HT-29 (cell line): ENCODE results near the gene RSPO4. TPM values are rescaled to one million over a fixed set of nuclear protein-coding genes. Genes with fewer than 3 reads are reported as not detected.

ENCODE experiments used
- DNase-seq: peaks from one replicate; pipeline ENCODE4 v3.0.0-alpha.2; 2015; ENCODE audit warnings: low spot score
- total RNA-seq: library from RNA; depleted of rRNA; stranded (reverse); fragments of >200 nt; shearing (Covaris generic); gene quantifications from 2 replicates; pipeline ENCODE4 v1.2.3, GENCODE V29; 2014

Gene RSPO4
- total RNA-seq, 1 experiment from 2014 or later = not detected

DNA sequence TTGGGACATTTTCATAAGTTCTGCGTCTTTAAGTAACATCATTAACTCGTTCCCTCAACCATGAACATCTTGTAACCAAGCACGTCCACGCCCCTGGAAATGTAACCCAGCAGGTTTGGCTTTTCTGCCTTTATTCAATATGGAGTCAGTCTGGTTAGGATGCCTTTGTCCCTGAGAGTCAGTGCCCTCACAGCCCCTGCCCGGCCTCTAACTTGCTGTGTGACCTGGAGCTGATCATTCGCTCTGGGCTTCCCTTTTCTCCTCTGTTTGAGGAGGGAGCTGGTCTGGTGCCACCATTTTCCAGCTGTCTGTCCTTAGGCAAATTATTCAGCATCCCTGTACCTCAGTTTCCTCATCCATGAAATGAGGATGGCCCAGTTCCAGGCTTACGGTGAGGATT, 59.5 kb downstream of the RSPO4 start:
- DNase-seq = no peak

DNA sequence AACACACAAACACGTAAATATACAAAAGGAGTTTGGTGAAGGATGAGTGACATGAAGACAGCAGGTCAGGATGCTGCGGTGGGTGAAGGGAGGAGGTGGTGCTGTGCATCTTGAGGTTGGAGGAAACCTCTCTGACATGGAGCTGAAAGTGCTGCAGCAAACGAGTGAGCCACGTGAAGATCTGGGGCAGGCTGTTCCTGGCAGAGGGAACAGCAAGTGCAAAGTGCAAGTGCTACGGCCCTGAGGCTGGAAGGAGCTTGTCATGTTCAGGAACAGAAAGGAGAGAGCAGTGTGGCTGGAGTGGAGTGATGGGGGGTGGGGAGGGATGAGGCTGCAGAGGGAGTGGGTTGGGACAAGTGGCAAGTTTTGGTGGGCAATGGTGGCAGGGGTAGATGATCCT, 61.2 kb downstream of the RSPO4 start:
- DNase-seq = no peak

GRCh38 chr20:939606-940005, 62.5 kb downstream of the RSPO4 start:
- no peak for DNase-seq

DNA sequence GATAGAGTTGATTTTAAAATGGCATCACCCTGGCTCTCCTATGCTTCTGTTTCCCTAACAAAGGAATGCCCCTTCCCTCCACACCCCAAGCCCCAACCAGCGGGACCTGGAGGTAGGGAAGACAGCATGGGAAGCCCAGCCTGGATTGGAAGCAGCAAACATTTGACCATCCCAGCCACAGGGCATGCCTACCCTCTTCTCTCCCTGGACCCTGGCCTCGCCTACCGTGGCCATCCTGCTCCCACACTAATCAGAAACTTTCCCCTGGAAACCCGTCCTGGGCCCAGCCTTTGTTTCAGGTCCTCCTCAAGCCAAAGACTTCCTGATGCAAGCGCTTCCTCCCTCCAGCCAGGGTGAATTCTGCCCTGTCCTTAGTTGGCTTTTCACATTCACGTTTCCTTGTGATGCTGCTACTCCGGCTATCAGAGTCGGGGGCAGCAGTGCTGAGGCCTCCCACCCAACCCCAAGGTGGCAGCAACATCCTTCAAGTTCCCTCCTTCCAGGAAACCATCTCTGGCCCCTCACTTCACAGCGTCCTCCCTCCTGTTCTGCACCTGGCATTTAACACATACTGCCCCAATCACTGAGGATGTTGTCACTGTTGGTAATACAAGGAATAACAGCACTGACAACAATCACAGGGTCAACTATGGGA, 67.8 kb downstream of the RSPO4 start:
- DNase-seq = no peak

DNA sequence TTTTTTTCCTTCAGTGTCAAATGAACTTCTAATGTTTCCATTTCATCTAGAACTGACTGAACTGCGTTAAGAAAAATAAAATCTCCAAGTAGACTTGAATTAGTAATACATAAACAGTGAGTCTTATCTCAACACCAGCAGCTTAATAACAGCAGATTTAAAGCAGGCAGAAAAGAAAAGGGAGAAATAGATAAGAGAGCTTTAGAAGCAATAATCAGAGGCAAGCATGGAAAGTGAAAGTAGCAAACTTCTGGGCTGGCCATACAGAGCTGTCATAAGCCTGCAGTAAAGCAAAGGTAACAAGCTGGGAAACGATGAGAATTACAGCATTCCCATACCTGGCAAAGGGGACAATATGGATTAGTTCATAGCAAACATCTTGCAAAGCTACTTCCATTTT, 69.1 kb downstream of the RSPO4 start:
- DNase-seq = no peak

- no peak for DNase-seq
These were observed 70.7 kb downstream of the RSPO4 start for GRCh38 chr20:931401-931800.

GRCh38 chr20:926670-927069, 75.4 kb downstream of the RSPO4 start:
- no peak for DNase-seq

DNA sequence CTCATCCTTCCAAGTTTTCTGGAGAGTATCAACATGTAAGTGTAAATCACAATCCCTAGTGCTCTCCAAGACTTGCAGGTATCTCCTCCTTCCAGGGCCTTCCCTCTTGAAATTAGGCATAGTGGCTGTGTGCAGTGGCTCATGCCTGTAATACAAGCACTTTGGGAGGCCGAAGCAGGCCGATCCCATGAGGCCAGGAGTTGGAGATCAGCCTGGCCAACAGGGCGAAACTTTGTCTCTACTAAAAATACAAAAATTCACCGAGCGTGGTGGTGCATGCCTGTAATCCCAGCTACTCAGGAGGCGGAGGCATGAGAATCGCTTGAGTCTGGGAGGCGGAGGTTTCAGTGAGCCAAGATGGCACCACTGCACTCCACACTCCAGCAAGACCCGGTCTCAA, 76.6 kb downstream of the RSPO4 start:
- DNase-seq = no peak

DNA sequence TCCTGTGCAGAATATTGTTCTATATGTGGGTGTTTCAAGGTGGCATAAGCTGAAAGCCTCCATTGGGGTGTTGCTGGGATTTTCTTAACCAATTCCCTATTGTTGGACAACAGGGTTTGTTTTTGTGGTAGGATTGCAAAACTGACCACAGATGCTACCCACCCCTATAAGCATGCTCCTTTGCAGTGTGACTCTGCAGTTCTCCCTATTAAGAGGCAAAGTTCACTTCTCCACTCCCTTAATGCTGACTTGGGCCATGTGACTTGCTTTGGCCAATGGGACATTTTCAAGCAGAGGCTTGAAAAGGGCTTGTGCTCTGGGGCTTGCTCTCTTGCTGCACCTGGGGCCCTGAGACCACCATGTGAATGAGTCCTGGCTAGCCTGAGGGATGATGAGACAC, 77.5 kb downstream of the RSPO4 start:
- DNase-seq = peak; percentile 36

DNA sequence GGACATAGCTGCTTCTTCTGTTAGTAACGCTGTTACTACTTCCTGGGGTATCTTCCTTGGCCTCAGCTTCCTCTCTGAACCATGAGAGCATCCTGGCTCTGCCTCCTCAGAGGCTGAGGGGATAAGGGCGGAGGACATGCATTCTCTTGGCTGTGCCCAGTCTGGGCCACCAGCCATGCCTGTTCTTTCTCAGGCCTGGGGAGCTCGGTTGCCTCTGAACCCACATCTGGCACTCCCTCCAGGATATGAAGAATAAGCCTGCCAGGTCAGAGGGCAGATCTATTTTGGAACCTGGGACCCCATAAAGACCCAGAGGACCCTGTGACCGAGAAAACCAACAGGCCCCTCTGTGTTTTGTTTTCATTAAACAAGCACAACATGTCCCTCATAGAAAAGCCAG, 79.3 kb downstream of the RSPO4 start:
- DNase-seq = no peak

GRCh38 chr20:921068-921467, 81.0 kb downstream of the RSPO4 start:
- DNase-seq = no peak

GRCh38 chr20:920311-920710, 81.8 kb downstream of the RSPO4 start:
- no peak for DNase-seq

GRCh38 chr20:919491-919916, 82.6 kb downstream of the RSPO4 start:
- no peak for DNase-seq

GRCh38 chr20:917416-917815, 84.7 kb downstream of the RSPO4 start:
- no peak for DNase-seq

- DNase-seq = no peak
These were observed 85.3 kb downstream of the RSPO4 start for GRCh38 chr20:916825-917224.

DNA sequence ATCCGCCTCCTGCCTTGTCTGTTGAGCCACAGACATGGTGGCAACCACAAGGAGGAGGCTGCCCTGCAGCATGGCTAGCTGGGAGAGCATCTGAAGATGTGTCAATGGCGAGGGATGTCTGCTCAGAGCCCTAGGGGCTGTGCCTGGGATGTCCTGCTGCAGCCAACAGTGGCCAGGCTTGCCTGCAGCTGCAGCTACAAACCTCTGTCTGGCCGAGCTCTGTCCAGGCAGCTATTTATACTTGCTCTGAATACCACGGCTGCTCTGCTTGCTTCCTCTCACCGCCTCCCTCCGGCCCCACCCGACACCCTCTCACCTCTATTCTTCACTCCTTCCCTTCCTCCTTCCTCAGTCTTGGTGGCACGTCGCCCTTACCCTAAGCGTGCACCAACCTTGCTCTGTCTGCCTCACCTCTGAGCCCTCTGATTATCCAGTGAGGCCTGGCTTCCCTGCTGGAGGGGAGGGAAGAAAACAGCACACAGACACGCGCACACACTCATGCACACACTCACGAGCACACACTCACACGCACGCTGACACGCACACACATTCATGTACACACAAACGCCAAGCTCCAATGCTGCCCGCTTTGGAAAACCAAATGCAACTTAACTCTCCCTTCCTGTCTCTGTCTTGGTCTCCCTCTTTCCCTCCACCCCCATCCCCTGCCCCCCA, 85.8 kb downstream of the RSPO4 start, which contains the start of gene ANGPT4:
Gene ANGPT4, minus strand, starts transcription at position 210 of the 675 bp plus-strand sequence. Its CDS starts 120 bp downstream, at position 90.
- DNase-seq = no peak

DNA sequence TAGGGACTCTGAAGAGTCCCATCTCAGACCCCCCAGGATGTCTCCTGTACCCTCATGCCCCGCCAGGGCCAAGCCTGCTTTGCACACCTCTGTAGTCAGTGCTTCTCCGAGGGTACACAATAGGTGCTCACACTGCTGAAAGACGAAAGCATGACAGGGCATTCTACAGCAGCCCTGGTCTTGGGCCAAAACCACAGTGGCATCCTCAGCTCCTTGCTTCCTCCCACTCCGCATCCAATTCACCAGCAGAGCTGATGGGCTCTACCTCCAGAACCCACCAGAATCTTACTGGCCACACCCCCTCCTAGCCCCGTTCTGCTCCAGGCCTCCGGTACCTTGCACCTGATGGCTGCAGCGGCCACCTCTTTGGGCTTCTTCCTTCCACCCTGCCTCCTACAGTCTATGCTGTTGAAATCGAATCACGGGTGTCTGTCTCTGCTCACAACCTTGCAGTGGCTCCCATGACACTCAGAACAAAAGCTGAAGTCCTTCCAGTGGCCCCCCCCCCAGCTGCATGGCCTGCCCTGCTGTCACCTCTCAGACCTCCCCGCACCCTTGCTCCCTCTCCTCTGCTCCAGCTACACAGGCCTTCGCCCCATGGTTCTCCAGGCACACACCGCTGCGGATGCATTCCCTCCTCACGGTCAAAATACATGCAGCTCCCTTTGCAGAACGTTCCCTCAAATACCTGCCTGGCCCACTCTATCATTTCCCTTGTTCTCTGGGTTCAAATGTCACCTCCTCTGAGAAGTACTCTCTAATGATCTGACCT, 87.2 kb downstream of the RSPO4 start:
- no peak for DNase-seq

- DNase-seq = no peak
These were observed 88.7 kb downstream of the RSPO4 start for GRCh38 chr20:913306-913849.

GRCh38 chr20:911882-912600, 90.1 kb downstream of the RSPO4 start:
- DNase-seq = peak; percentile 18

DNA sequence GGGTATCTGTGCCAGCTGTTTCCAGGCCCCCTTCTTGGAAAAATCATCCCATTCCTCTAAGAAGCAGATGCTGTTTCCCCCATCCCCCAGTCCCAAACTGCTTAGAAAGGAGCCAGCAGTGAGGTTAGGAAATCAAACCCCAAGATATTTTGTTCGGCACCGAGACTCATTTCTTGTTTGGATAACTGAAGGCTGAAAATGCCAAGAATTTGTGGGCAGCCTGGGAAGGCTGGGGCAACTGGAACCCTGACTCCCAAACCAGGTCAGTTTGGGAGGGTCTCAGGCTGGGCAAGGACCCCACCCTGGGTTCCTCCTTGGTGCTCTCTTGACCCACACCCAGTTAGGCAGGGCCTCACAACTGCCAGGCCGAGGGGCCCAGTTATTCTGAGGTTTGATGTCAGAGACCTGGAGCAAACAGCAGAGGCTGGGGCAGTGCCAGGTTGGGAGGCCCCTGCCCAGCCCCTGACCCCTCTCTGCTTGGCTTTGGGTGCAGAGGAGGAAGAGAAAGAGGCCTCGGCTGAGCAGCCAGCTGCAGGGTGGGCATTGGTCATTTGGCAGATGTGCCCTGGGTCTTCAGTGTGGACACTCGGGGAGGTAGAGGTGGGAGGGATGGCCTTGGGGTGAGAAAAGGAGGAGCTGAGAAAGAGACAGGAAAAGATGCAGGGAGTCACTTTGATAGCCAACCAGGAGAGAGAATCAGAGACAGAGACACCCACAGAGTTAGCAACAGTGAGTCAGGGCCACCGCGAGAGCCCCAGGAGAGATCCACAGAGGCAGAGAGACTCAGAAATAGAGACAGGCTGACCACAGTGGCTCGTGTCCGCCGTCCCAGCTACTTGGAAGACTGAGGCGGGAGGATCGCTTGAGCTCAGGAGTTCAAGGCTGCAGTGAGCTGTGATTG, 91.0 kb downstream of the RSPO4 start:
- DNase-seq = no peak
